ENCODE data around the gene FAM234B. TPM values are rescaled to one million over a fixed set of nuclear protein-coding genes. Genes with fewer than 3 reads are reported as not detected.
"Not testable (repeated sequence)": the region's sequence is repeated elsewhere in the genome, so short reads cannot be mapped to it uniquely, and the experiment has no call there.

FAM234B gene
- total RNA-seq, 1 donor from 2014 or later = 9.5 TPM

- no peak overlapping the region for H3K4me3 Mint-ChIP-seq
- H3K27me3 Mint-ChIP-seq (ENCODE audit: low read depth) = no peaks in the 10 kb centered on the region
- no peaks in the 10 kb centered on the region for H3K9me3 Mint-ChIP-seq
- TF ChIP-seq CTCF (IDR thresholded peaks at IDR 0.05; ENCODE audit: unreplicated experiment) = no peak
- H3K27ac Mint-ChIP-seq = no peak overlapping the region
- no peak for DNase-seq (ENCODE audit: low spot score in 2 of 2, unreplicated experiment in 2 of 2)
- no peaks in the 10 kb centered on the region for H3K36me3 Mint-ChIP-seq
- H3K4me1 Mint-ChIP-seq = peaks cover 28% of the 10 kb centered on the region
Measured at GRCh38 chr12:13046964-13047363, 2.8 kb downstream of the FAM234B start.

- Mint-ChIP-seq H3K4me1 (peaks cover 17% of the 10 kb centered on the region), H3K4me3 (no peak overlapping the region), H3K36me3 (peaks cover 10% of the 10 kb centered on the region), H3K27me3 (ENCODE audit: low read depth) (no peaks in the 10 kb centered on the region), H3K9me3 (peaks cover 16% of the 10 kb centered on the region), H3K27ac (no peak overlapping the region)
- TF ChIP-seq CTCF (IDR thresholded peaks at IDR 0.05; ENCODE audit: unreplicated experiment) = no peak
- no peak for DNase-seq (ENCODE audit: low spot score in 2 of 2, unreplicated experiment in 2 of 2)
Measured at GRCh38 chr12:13049816-13050215, 5.6 kb downstream of the FAM234B start.

- no peaks in the 10 kb centered on the region for H3K27me3 Mint-ChIP-seq (ENCODE audit: low read depth)
- peaks cover 16% of the 10 kb centered on the region for H3K9me3 Mint-ChIP-seq
- peaks cover 20% of the 10 kb centered on the region for H3K36me3 Mint-ChIP-seq
- TF ChIP-seq CTCF (IDR thresholded peaks at IDR 0.05; ENCODE audit: unreplicated experiment) = no peak
- no peak overlapping the region for H3K4me3 Mint-ChIP-seq
- peaks cover 9% of the 10 kb centered on the region for H3K4me1 Mint-ChIP-seq
- no peak for DNase-seq (ENCODE audit: low spot score in 2 of 2, unreplicated experiment in 2 of 2)
- no peak overlapping the region for H3K27ac Mint-ChIP-seq
Measured at GRCh38 chr12:13052421-13052820, 8.2 kb downstream of the FAM234B start.

- not testable (repeated sequence) for H3K4me1 Mint-ChIP-seq; H3K27ac Mint-ChIP-seq; H3K4me3 Mint-ChIP-seq; DNase-seq (ENCODE audit: low spot score in 2 of 2, unreplicated experiment in 2 of 2); H3K27me3 Mint-ChIP-seq (ENCODE audit: low read depth)
- Mint-ChIP-seq H3K9me3 (peaks cover 16% of the 10 kb centered on the region), H3K36me3 (peaks cover 20% of the 10 kb centered on the region)
Measured at GRCh38 chr12:13053617-13054016, 9.4 kb downstream of the FAM234B start.

GRCh38 chr12:13060581-13060980 is 16.4 kb downstream of the FAM234B start:
- no peak for TF ChIP-seq CTCF (IDR thresholded peaks at IDR 0.05; ENCODE audit: unreplicated experiment)
- Mint-ChIP-seq H3K27ac (no peak overlapping the region), H3K4me1 (peaks cover 3% of the 10 kb centered on the region), H3K27me3 (ENCODE audit: low read depth) (no peaks in the 10 kb centered on the region), H3K4me3 (no peak overlapping the region), H3K36me3 (peaks cover 11% of the 10 kb centered on the region), H3K9me3 (no peaks in the 10 kb centered on the region)
- no peak for DNase-seq (ENCODE audit: low spot score in 2 of 2, unreplicated experiment in 2 of 2)

- no peak for DNase-seq (ENCODE audit: low spot score in 2 of 2, unreplicated experiment in 2 of 2)
- Mint-ChIP-seq H3K27me3 (ENCODE audit: low read depth) (no peaks in the 10 kb centered on the region), H3K9me3 (no peaks in the 10 kb centered on the region), H3K36me3 (peaks cover 7% of the 10 kb centered on the region), H3K4me3 (no peak overlapping the region), H3K4me1 (peaks cover 3% of the 10 kb centered on the region), H3K27ac (no peak overlapping the region)
- no peak for TF ChIP-seq CTCF (IDR thresholded peaks at IDR 0.05; ENCODE audit: unreplicated experiment)
Measured at GRCh38 chr12:13061377-13061776, 17.2 kb downstream of the FAM234B start.
